ENCODE data around the gene CABP4.
"Not testable (repeated sequence)": the region's sequence is repeated elsewhere in the genome, so short reads cannot be mapped to it uniquely, and the experiment has no call there.

CABP4 gene

GRCh38 chr11:67482275-67482826, 27.2 kb downstream of the CABP4 start:
- no peak for DNase-seq (ENCODE audit: low read depth)

GRCh38 chr11:67482827-67483798, 28.0 kb downstream of the CABP4 start, which contains the start of gene AIP:
Gene AIP (plus strand): TSS chr11:67483026. CDS start chr11:67483159, 133 bp downstream.
- DNase-seq (ENCODE audit: low read depth): peak; percentile 78

GRCh38 chr11:67483831-67484665, 28.9 kb downstream of the CABP4 start:
- no peak for DNase-seq (ENCODE audit: low read depth)

- no peak for DNase-seq (ENCODE audit: low read depth)
These were observed 29.7 kb downstream of the CABP4 start for GRCh38 chr11:67484847-67485311.

GRCh38 chr11:67485873-67486361, 30.8 kb downstream of the CABP4 start:
- DNase-seq (ENCODE audit: low read depth): not testable (repeated sequence)

- no peak for DNase-seq (ENCODE audit: low read depth)
These were observed 31.5 kb downstream of the CABP4 start for GRCh38 chr11:67486481-67487195.

- DNase-seq (ENCODE audit: low read depth): no peak
These were observed 34.2 kb downstream of the CABP4 start for GRCh38 chr11:67489203-67489884.

GRCh38 chr11:67489885-67490726, 35.0 kb downstream of the CABP4 start:
- no peak for DNase-seq (ENCODE audit: low read depth)

- no peak for DNase-seq (ENCODE audit: low read depth)
These were observed 35.5 kb downstream of the CABP4 start for GRCh38 chr11:67490727-67491065.

- no peak for DNase-seq (ENCODE audit: low read depth)
These were observed 36.3 kb downstream of the CABP4 start for GRCh38 chr11:67491276-67492068.

GRCh38 chr11:67492069-67492727, 37.0 kb downstream of the CABP4 start:
- DNase-seq (ENCODE audit: low read depth): no peak

GRCh38 chr11:67492801-67493547, 37.8 kb downstream of the CABP4 start:
- DNase-seq (ENCODE audit: low read depth): no peak

GRCh38 chr11:67493548-67494370, 38.6 kb downstream of the CABP4 start:
- no peak for DNase-seq (ENCODE audit: low read depth)

- DNase-seq (ENCODE audit: low read depth): no peak
These were observed 39.4 kb downstream of the CABP4 start for GRCh38 chr11:67494371-67495233.

GRCh38 chr11:67495234-67496005, 40.3 kb downstream of the CABP4 start:
- no peak for DNase-seq (ENCODE audit: low read depth)

Measured in stimulated activated CD8-positive, alpha-beta memory T cell treated with anti-CD3 and anti-CD28 coated beads, Interleukin-15, amount 100 ng/mL, for 24 hours (primary cell).